Astrocyte of the cerebellum (primary cell): Measurements from ENCODE around the gene MAP7D1.
"Not testable (repeated sequence)": the region's sequence is repeated elsewhere in the genome, so short reads cannot be mapped to it uniquely, and the experiment has no call there.

Experiments
- DNase-seq: peaks from one replicate; pipeline ENCODE4 v3.0.0-alpha.2; 2011; ENCODE audit warnings: low read depth
- H3K4me3 ChIP-seq: 2 replicates; pipeline ENCODE4 v1.5.1; 2011; ENCODE audit warnings: mild to moderate bottlenecking, low read depth, low read length, moderate library complexity
- in situ Hi-C: cut with HindIII; loops from 2 replicates; pipeline ENCODE4 v1.10.0; 2017; ENCODE audit warnings: low sequenced_read_pairs
- TF ChIP-seq, protein P1 (sequence below): IDR thresholded peaks from 2 replicates; pipeline ENCODE4 v1.5.1; 2012; ENCODE audit warnings: low read length, low read depth, moderate library complexity, mild to moderate bottlenecking; ENCODE audit errors: missing control alignments

The MAP7D1 gene

GRCh38 chr1:36207339-36207738 is 51.4 kb downstream of the MAP7D1 start:
- in situ Hi-C loops: no loop called here
- DNase-seq: peak; percentile 88
- TF ChIP-seq, protein P1, sequence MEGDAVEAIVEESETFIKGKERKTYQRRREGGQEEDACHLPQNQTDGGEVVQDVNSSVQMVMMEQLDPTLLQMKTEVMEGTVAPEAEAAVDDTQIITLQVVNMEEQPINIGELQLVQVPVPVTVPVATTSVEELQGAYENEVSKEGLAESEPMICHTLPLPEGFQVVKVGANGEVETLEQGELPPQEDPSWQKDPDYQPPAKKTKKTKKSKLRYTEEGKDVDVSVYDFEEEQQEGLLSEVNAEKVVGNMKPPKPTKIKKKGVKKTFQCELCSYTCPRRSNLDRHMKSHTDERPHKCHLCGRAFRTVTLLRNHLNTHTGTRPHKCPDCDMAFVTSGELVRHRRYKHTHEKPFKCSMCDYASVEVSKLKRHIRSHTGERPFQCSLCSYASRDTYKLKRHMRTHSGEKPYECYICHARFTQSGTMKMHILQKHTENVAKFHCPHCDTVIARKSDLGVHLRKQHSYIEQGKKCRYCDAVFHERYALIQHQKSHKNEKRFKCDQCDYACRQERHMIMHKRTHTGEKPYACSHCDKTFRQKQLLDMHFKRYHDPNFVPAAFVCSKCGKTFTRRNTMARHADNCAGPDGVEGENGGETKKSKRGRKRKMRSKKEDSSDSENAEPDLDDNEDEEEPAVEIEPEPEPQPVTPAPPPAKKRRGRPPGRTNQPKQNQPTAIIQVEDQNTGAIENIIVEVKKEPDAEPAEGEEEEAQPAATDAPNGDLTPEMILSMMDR: no peak
- H3K4me3 ChIP-seq: no peak overlapping the region

DNA sequence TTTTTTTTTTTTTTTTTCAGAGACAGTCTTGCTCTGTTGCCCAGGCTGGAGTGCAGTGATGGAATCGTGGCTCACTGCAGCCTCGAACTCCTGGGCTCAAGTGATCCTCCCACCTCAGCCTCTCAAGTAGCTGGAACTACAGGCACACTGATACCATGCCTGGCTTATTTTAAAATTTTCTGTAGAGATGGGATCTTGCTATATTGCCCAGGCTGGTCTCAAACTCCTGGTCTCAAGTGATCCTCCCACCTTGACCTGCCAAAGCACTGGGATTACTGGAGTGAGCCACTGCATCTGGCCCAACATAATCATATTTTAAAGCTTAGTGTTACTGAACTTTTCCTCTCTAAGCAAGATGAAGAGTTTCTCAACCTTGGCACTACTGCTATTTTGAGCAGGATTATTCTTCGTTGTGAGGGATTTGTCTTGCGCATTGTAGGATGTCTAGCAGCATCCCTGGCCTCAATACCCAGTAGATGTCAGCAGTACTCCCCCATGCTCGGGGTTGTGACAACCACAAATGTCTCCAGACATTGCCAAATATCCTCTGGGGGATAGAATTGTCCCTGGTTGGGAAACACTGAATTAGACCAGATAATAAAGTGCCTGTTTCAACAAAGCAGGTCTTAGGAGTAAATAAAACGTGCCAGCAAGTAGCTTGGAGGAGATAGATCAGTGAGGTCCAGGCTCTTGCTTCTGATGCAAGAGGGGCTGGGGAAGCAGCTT is 53.2 kb downstream of the MAP7D1 start:
- no peak for DNase-seq
- no peak overlapping the region for H3K4me3 ChIP-seq
- TF ChIP-seq, protein P1: no peak
- in situ Hi-C loops: no loop called here

- no peak for DNase-seq
- TF ChIP-seq, protein P1: no peak
- H3K4me3 ChIP-seq: no peak overlapping the region
- in situ Hi-C loops: no loop called here
Measured at GRCh38 chr1:36211307-36211706, 55.3 kb downstream of the MAP7D1 start.

GRCh38 chr1:36211841-36212240 is 55.9 kb downstream of the MAP7D1 start:
- H3K4me3 ChIP-seq: no peak overlapping the region
- in situ Hi-C loops: no loop called here
- DNase-seq: no peak
- TF ChIP-seq, protein P1: no peak

- no peak for DNase-seq
- in situ Hi-C loops: no loop called here
- no peak overlapping the region for H3K4me3 ChIP-seq
- TF ChIP-seq, protein P1: no peak
Measured at GRCh38 chr1:36212782-36213181, 56.8 kb downstream of the MAP7D1 start.

- in situ Hi-C loops: no loop called here
- no peak overlapping the region for H3K4me3 ChIP-seq
- no peak for DNase-seq
- TF ChIP-seq, protein P1: peak; percentile 55
Measured at GRCh38 chr1:36217670-36218069, 61.7 kb downstream of the MAP7D1 start.

- DNase-seq, in situ Hi-C loops, H3K4me3 ChIP-seq: not testable (repeated sequence)
Measured at GRCh38 chr1:36221901-36222300, 65.9 kb downstream of the MAP7D1 start.
